Heart left ventricle (tissue), 13 donors: ENCODE measurements around the gene SPDYE4.

Source experiments
- CTCF ChIP-seq, 12 donors: fragments of 200-600 bp; sonication (generic) in 4 of 12; IDR thresholded peaks; one replicate each; pipeline versions ENCODE4 v1.5.0 to v1.8.0; 2018 to 2022; ENCODE audit warnings: antibody characterized with exemption in 12 of 12, mild to moderate bottlenecking in 5 of 12
- POLR2A ChIP-seq, 2 donors: fragments of 450-650 bp; IDR thresholded peaks; one replicate each; pipeline ENCODE4 v1.6.1; 2017; ENCODE audit warnings: antibody characterized with exemption in 2 of 2, mild to moderate bottlenecking in 2 of 2, moderate library complexity in 2 of 2
- donor health status: ischemic (EF 13 %, LVEDD 7.1; RV severe dilation, severe dysfunction).
- donor health status: DM: no; HTN: yes; CAD: no.
- donor health status: DM: no; HTN: no; CAD: no.
- donor health status: ischemic (EF 25% LVEDD 6.9; RV normal size, moderate dysfunction).
- donor health status: ischemic (EF 25% LVEDD 5.7; RV mildly dilated, moderate dysfunction).
- donor health status: ischemic (EF 35%, LVEDD 5.7; RV mildly dilated, moderate dysfunction).
- donor health status: nonischemic (EF 11% LVEDD 7.7; RV severe dilation, severe dysfunction).
- donor health status: DM: yes; HTN: yes; CAD: no.
- donor health status: PGD.
- donor health status: ischemic (EF 29% LVEDD 5.4; RV normal size, mild dysfunction).
- donor health status: nonischemic (EF 23%, LVEDD 6.1; RV moderate dilation, normal function).

- TF ChIP-seq CTCF (IDR thresholded peaks at IDR 0.05) (no peak), POLR2A (IDR thresholded peaks at IDR 0.05) (no peak)
These were observed 41.3 kb upstream of the SPDYE4 start for GRCh38 chr17:8799570-8800212.
